Measurements from ENCODE around the gene ADAMTS10. TPM values are rescaled to one million over a fixed set of nuclear protein-coding genes. Genes with fewer than 3 reads are reported as not detected.

The ADAMTS10 gene
- total and polyA plus RNA-seq, 10 of the 15 experiments (the other 5 are each of a cell fraction or from before 2014, with no cell fraction given) = 0.01 to 2.5 (median 0.42) TPM; not detected in 3

DNA sequence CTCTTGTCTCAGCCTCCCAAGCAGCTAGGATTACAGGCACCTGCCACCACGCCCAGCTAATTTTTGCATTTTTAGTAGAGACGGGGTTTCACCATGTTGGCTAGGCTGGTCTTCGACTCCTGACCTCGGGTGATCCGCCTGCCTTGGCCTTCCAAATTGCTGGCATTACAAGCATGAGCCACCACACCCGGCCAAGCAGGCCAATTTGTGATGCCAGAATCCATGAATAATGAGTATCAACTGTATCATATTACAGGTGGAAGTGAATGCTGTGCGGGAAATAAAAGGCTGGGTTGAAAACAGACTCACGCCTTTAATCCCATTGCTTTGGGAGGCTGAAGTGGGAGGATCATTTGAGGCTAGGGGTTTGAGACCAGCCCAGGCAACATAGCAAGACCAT is 16.3 kb upstream of the ADAMTS10 start:
- Histone ChIP-seq H3K4me3 (no peak overlapping the region), H3K27ac (ENCODE audit: control insufficient read depth, insufficient read depth) (no peak overlapping the region), H3K79me2 (ENCODE audit: control insufficient read depth, insufficient read depth, low read length) (no peaks in the 10 kb centered on the region), H3K4me1 (ENCODE audit: control insufficient read depth, insufficient read depth, low read length) (no peaks in the 10 kb centered on the region), H3K9ac (ENCODE audit: control insufficient read depth, insufficient read depth, low read length) (no peak overlapping the region), H3K4me2 (ENCODE audit: control insufficient read depth, insufficient read depth) (no peak overlapping the region), H3K9me3 (replicated peaks; ENCODE audit: control insufficient read depth, insufficient read depth, low read length) (no peaks in the 10 kb centered on the region; the same call in 2 of the 3 replicates), H3K36me3 (ENCODE audit: control insufficient read depth in 2 of 2, insufficient read depth in 2 of 2, low read length in 1 of 2) (no peaks in the 10 kb centered on the region), H3K27me3 (replicated peaks in 1 of 2; ENCODE audit: control insufficient read depth in 2 of 2, insufficient read depth in 2 of 2, low read length in 1 of 2) (no peaks in the 10 kb centered on the region), H2AFZ (ENCODE audit: control insufficient read depth, low read depth, low read length) (no peak overlapping the region), H4K20me1 (ENCODE audit: control insufficient read depth, insufficient read depth) (no peaks in the 10 kb centered on the region)
- no peak for DNase-seq (ENCODE audit: low read depth, low spot score)
- no peak for FAIRE-seq
- BruUV-seq (replicated peaks) = no TSS peak
- intact Hi-C loops (cut with micrococcal nuclease; ENCODE audit: unreplicated experiment) (no loop called here), in situ Hi-C loops (cut with MboI) (no loop called here)
- SMC1A ChIA-PET (ENCODE audit: uncharacterized antibody, unreplicated experiment) = no interaction called here
- CTCF ChIA-PET = interaction anchor here (1.0 kb wide), 1 partner anchor 48 kb away, joined by 5 read pairs; no protein-coding TSS in a partner anchor
- POLR2A ChIA-PET = interaction anchor here (0.7 kb wide), 1 partner anchor 462 kb away, joined by 4 read pairs; no protein-coding TSS in a partner anchor
- no peak for ATAC-seq
- RAD21 ChIA-PET (ENCODE audit: unreplicated experiment) = no interaction called here
- 53% methylated on average over 8 of the region's 8 CpGs for WGBS (ENCODE audit: insufficient coverage, insufficient replicate concordance, low lambda C conversion rate, missing lambda C conversion rate)
- TF ChIP-seq CEBPB (IDR thresholded peaks at IDR 0.05; ENCODE audit: borderline replicate concordance in 1 of 2, low read depth in 2 of 2, low read length in 2 of 2) (no peak), YBX1 (IDR thresholded peaks at IDR 0.05) (no peak), POLR2AphosphoS5 (IDR thresholded peaks at IDR 0.05; ENCODE audit: low read length) (no peak), NFXL1 (IDR thresholded peaks at IDR 0.05; ENCODE audit: borderline replicate concordance) (no peak), NR2C1 (IDR thresholded peaks at IDR 0.05) (no peak), ESRRA (IDR thresholded peaks at IDR 0.05; ENCODE audit: low read length) (no peak), ZNF622 (IDR thresholded peaks at IDR 0.05) (no peak), KAT2A (conservative IDR thresholded peaks at IDR 0.05; ENCODE audit: control insufficient read depth, low read depth, low read length) (no peak), BCL11A (IDR thresholded peaks at IDR 0.05; ENCODE audit: low read depth, low read length) (no peak), MTA2 (IDR thresholded peaks at IDR 0.05; ENCODE audit: low read depth) (no peak)
- TF ChIP-seq, protein P1, sequence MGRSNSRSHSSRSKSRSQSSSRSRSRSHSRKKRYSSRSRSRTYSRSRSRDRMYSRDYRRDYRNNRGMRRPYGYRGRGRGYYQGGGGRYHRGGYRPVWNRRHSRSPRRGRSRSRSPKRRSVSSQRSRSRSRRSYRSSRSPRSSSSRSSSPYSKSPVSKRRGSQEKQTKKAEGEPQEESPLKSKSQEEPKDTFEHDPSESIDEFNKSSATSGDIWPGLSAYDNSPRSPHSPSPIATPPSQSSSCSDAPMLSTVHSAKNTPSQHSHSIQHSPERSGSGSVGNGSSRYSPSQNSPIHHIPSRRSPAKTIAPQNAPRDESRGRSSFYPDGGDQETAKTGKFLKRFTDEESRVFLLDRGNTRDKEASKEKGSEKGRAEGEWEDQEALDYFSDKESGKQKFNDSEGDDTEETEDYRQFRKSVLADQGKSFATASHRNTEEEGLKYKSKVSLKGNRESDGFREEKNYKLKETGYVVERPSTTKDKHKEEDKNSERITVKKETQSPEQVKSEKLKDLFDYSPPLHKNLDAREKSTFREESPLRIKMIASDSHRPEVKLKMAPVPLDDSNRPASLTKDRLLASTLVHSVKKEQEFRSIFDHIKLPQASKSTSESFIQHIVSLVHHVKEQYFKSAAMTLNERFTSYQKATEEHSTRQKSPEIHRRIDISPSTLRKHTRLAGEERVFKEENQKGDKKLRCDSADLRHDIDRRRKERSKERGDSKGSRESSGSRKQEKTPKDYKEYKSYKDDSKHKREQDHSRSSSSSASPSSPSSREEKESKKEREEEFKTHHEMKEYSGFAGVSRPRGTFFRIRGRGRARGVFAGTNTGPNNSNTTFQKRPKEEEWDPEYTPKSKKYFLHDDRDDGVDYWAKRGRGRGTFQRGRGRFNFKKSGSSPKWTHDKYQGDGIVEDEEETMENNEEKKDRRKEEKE (IDR thresholded peaks at IDR 0.05) = no peak
- TF ChIP-seq, protein P2, sequence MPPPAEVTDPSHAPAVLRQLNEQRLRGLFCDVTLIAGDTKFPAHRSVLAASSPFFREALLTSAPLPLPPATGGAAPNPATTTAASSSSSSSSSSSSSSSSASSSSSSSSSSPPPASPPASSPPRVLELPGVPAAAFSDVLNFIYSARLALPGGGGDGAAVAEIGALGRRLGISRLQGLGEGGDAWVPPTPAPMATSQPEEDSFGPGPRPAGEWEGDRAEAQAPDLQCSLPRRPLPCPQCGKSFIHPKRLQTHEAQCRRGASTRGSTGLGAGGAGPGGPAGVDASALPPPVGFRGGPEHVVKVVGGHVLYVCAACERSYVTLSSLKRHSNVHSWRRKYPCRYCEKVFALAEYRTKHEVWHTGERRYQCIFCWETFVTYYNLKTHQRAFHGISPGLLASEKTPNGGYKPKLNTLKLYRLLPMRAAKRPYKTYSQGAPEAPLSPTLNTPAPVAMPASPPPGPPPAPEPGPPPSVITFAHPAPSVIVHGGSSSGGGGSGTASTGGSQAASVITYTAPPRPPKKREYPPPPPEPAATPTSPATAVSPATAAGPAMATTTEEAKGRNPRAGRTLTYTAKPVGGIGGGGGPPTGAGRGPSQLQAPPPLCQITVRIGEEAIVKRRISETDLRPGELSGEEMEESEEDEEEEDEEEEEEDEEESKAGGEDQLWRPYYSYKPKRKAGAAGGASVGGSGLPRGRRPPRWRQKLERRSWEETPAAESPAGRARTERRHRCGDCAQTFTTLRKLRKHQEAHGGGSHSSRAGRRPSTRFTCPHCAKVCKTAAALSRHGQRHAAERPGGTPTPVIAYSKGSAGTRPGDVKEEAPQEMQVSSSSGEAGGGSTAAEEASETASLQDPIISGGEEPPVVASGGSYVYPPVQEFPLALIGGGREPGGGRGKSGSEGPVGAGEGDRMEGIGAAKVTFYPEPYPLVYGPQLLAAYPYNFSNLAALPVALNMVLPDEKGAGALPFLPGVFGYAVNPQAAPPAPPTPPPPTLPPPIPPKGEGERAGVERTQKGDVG (CRISPR knock-in tag; IDR thresholded peaks at IDR 0.05) = no peak
- TF ChIP-seq, protein P3, sequence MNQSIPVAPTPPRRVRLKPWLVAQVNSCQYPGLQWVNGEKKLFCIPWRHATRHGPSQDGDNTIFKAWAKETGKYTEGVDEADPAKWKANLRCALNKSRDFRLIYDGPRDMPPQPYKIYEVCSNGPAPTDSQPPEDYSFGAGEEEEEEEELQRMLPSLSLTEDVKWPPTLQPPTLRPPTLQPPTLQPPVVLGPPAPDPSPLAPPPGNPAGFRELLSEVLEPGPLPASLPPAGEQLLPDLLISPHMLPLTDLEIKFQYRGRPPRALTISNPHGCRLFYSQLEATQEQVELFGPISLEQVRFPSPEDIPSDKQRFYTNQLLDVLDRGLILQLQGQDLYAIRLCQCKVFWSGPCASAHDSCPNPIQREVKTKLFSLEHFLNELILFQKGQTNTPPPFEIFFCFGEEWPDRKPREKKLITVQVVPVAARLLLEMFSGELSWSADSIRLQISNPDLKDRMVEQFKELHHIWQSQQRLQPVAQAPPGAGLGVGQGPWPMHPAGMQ (IDR thresholded peaks at IDR 0.05; ENCODE audit: borderline replicate concordance) = no peak
- TF ChIP-seq, protein P4, sequence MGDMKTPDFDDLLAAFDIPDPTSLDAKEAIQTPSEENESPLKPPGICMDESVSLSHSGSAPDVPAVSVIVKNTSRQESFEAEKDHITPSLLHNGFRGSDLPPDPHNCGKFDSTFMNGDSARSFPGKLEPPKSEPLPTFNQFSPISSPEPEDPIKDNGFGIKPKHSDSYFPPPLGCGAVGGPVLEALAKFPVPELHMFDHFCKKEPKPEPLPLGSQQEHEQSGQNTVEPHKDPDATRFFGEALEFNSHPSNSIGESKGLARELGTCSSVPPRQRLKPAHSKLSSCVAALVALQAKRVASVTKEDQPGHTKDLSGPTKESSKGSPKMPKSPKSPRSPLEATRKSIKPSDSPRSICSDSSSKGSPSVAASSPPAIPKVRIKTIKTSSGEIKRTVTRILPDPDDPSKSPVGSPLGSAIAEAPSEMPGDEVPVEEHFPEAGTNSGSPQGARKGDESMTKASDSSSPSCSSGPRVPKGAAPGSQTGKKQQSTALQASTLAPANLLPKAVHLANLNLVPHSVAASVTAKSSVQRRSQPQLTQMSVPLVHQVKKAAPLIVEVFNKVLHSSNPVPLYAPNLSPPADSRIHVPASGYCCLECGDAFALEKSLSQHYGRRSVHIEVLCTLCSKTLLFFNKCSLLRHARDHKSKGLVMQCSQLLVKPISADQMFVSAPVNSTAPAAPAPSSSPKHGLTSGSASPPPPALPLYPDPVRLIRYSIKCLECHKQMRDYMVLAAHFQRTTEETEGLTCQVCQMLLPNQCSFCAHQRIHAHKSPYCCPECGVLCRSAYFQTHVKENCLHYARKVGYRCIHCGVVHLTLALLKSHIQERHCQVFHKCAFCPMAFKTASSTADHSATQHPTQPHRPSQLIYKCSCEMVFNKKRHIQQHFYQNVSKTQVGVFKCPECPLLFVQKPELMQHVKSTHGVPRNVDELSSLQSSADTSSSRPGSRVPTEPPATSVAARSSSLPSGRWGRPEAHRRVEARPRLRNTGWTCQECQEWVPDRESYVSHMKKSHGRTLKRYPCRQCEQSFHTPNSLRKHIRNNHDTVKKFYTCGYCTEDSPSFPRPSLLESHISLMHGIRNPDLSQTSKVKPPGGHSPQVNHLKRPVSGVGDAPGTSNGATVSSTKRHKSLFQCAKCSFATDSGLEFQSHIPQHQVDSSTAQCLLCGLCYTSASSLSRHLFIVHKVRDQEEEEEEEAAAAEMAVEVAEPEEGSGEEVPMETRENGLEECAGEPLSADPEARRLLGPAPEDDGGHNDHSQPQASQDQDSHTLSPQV (IDR thresholded peaks at IDR 0.05) = no peak
